Neutrophil (primary cell): Measurements from ENCODE around the gene WDFY4.

Source experiments
- H3K27ac ChIP-seq: fragments of 200-600 bp; sonication (generic); 2 replicates; pipeline ENCODE4 v1.5.1; 2016; ENCODE audit warnings: mild to moderate bottlenecking, moderate library complexity
- H3K27me3 ChIP-seq: fragments of 200-600 bp; sonication (generic); 2 replicates; pipeline ENCODE4 v1.6.0; 2016; ENCODE audit warnings: mild to moderate bottlenecking
- H3K36me3 ChIP-seq: fragments of 200-600 bp; sonication (generic); 2 replicates; pipeline ENCODE4 v1.5.1; 2017
- H3K4me1 ChIP-seq, 2 experiments: fragments of 200-600 bp in 1 of 2; sonication (generic) in 1 of 2; 1 replicate in 1 of 2; 2 replicates in 1 of 2; pipeline versions ENCODE4 v1.5.1 to v1.6.1; 2013 to 2016; ENCODE audit warnings: low read depth in 1 of 2, low read length in 1 of 2, mild to moderate bottlenecking in 1 of 2, moderate library complexity in 1 of 2; ENCODE audit not compliant: control insufficient read depth in 1 of 2, insufficient read depth in 1 of 2
- H3K4me3 ChIP-seq, 2 experiments: fragments of 200-600 bp in 1 of 2; sonication (generic) in 1 of 2; 1 replicate in 1 of 2; 2 replicates in 1 of 2; pipeline ENCODE4 v1.5.1; 2013 to 2016; ENCODE audit warnings: low read depth in 1 of 2, low read length in 1 of 2, mild to moderate bottlenecking in 1 of 2, moderate library complexity in 1 of 2
- H3K9me3 ChIP-seq: fragments of 200-600 bp; sonication (generic); 2 replicates; pipeline ENCODE4 v1.5.1; 2016
- CTCF ChIP-seq: fragments of 200-600 bp; sonication (generic); IDR thresholded peaks from 2 replicates; pipeline ENCODE4 v1.5.1; 2016; ENCODE audit warnings: antibody characterized with exemption

WDFY4 gene

GRCh38 chr10:48872234-48872633 is 187.6 kb downstream of the WDFY4 start:
- peaks cover 88% of the 10 kb centered on the region for H3K36me3 ChIP-seq
- TF ChIP-seq CTCF = no peak
- no peaks in the 10 kb centered on the region for H3K27me3 ChIP-seq

GRCh38 chr10:48878091-48878490 is 193.4 kb downstream of the WDFY4 start:
- no peaks in the 10 kb centered on the region for H3K27me3 ChIP-seq
- peaks cover 98% of the 10 kb centered on the region for H3K36me3 ChIP-seq
- TF ChIP-seq CTCF = no peak
- H3K27ac ChIP-seq = no peak overlapping the region
- H3K9me3 ChIP-seq = no peaks in the 10 kb centered on the region
- H3K4me1 ChIP-seq = no peaks in the 10 kb centered on the region
- H3K4me3 ChIP-seq = no peak overlapping the region

More at GRCh38 chr10:48872234-48872633, 187.6 kb downstream of the WDFY4 start:
- Histone ChIP-seq H3K4me3 (no peak overlapping the region), H3K9me3 (no peaks in the 10 kb centered on the region), H3K4me1 (no peaks in the 10 kb centered on the region), H3K27ac (no peak overlapping the region)

DNA sequence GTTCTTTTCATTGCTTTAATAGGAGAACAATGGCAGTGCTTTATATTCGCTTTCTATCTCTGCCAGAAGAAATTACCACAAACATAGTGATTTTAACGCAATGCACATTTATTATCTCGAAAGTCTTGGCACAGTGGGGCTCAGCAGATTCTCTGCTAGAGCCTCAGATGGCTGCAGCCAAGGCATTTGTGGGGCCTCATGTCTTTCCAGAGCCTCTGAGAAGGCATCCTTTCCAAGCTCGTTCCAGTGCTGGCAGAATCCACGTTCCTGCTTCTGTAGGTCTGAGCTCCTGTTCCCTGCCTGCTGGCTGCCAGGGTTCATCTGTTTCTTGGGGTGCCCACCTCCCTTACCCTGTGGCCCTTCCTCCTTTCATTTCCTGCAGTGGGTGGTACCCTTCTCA is 194.8 kb downstream of the WDFY4 start:
- no peak for TF ChIP-seq CTCF
- H3K4me1 ChIP-seq = no peaks in the 10 kb centered on the region
- H3K36me3 ChIP-seq = peaks cover 90% of the 10 kb centered on the region
- H3K27ac ChIP-seq = no peak overlapping the region
- H3K9me3 ChIP-seq = no peaks in the 10 kb centered on the region
- no peak overlapping the region for H3K4me3 ChIP-seq
- H3K27me3 ChIP-seq = no peaks in the 10 kb centered on the region

DNA sequence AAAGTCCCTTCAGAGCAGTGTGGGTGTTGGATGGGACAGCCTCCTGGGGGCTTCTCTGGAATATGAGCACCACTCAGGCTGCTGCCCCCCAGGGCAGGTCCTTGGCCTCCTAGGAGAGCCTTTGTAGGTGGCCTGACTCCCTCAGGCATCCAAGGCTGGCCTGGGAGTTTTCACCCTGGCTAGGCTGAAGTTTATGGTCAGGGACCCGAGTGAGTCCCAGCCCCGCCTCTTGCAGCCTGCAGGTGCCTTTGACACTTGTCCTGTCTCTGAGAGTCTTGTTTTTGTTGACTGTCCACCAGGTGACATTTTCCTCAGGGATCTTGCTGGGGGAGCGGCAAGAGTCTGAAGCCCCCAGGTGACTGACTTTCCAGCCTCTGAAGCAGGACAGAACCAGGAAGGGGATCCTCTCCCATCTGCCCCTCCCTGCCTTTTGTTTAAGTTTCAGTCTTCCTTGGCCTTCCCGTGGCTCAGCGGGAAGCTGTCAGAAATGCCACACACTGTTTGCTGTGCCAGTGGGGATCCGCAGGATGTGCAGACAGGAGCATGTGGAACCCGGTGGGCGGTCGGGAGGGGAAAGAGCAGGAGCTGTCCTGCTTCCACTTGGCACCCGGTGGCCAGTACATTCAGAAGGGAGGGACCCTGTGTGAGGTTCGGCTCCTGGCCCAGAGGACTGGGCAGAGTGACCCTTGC is 195.5 kb downstream of the WDFY4 start:
- no peak overlapping the region for H3K27ac ChIP-seq
- no peaks in the 10 kb centered on the region for H3K4me1 ChIP-seq
- H3K9me3 ChIP-seq = no peaks in the 10 kb centered on the region
- no peak for TF ChIP-seq CTCF
- H3K27me3 ChIP-seq = no peaks in the 10 kb centered on the region
- peaks cover 84% of the 10 kb centered on the region for H3K36me3 ChIP-seq
- no peak overlapping the region for H3K4me3 ChIP-seq

- no peak for TF ChIP-seq CTCF
- Histone ChIP-seq H3K4me3 (no peak overlapping the region), H3K36me3 (peaks cover 82% of the 10 kb centered on the region), H3K9me3 (no peaks in the 10 kb centered on the region), H3K4me1 (no peaks in the 10 kb centered on the region), H3K27me3 (no peaks in the 10 kb centered on the region), H3K27ac (no peak overlapping the region)
Observed at GRCh38 chr10:48881937-48882336, 197.3 kb downstream of the WDFY4 start.
